Measurements from ENCODE around the gene LPP.
"Not testable (repeated sequence)": the region's sequence is repeated elsewhere in the genome, so short reads cannot be mapped to it uniquely, and the experiment has no call there.

The LPP gene

DNA sequence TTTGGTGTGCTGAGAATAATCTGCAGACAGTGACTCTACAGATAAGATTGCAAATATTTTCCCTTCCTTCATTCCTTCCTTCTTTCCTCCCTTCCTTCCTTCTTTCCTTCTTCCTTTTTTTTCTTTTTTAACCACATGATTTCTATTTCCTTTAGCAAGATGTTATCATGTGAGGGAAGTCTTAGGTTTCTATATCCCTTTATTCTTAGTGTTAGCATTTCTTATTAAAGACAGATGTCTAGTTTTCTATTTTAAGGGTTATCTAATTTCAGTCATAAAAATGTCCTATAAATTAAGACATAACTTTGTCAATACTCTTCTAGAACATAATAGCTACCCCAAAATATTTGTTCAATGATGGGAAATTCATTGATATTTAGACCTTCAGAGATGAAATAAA, 470.9 kb downstream of the LPP start:
- no peak for DNase-seq (ENCODE audit: low read depth, low spot score)

DNA sequence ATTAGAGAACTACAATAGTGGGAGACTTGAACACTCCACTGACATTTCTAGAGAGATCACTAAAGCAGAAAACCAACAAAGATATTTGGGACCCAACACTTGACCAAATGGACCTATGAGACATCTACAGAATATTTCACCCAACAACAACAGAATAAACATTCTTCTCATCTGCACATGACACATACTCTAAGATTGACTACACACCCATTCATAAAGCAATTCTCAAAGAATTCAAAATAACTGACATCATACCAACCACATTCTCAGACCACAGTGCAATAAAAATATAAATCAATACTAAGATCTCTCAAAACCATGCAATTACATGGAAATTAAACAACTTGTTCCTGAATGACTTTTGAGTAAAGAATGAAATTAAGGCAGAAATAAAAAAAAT, 473.7 kb downstream of the LPP start:
- no peak for DNase-seq (ENCODE audit: low read depth, low spot score)

DNA sequence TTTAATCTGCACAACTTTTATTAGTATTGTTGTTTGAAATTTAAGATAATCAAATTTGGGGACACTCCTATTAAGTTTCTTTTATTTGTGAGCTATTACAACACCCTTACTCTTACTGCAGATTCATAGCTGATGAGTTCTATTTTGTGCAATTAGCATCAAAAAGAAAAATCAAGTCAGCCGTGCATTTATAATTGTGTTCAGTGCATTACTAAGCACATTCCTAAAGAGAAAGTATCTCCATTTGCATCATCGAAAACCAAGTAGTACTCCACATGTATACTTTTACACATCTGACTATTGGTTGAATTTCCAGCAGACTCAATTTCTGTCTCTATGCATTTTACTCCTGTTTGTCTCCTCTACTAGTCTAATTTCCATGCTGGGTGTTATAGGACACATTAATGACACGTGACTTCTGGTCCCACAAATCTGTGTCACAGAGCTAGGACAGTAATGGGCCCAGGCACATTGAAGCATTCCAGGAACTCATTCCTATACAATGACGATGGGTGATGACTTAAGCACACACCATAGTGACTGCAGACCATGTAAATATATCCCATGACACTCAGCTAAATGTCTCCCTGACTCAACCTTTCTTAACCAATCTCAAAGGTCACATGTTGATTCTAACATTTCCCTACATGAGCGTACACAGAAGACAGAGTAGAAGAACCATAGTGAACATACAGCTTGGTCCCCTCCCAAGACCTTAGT, 477.5 kb downstream of the LPP start:
- no peak for DNase-seq (ENCODE audit: low read depth, low spot score)

DNA sequence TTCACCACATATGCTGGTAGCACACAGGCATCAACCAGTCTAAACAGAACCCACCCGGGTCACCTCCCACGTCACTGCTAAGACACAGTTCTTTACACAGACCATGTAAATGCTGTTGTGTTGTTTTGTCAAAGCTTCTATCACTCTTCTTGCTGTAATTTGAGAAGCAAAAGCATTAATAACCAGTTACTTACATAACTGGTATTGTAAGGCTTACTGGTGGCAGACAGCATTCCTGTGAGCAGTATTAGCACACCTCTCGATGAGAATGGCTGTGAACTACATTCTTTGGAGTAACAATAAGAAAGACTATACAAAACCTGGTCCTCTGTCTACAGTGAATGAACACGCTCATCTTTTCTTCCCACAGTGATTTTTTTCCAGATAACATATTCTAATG, 479.2 kb downstream of the LPP start:
- DNase-seq (ENCODE audit: low read depth, low spot score), result no peak

DNA sequence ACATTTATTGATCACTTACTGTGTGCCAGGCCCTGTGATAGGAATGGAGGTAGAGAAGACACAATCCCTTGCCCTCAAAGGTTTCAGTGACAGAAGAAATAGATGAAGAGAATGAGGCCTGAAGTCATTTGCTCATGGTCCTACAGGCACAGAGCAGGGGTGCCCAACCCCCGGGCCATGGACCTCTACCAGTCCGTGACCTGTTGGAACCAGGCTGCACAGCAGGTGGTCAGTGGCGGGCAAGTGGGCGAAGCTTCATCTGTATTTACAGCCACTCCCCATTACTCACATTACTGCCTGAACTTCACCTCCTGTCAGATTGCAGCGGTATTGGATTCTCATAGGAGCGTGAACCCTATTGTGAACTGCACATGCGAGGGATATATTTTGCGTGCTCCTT, 480.3 kb downstream of the LPP start:
- DNase-seq (ENCODE audit: low read depth, low spot score), result no peak

DNA sequence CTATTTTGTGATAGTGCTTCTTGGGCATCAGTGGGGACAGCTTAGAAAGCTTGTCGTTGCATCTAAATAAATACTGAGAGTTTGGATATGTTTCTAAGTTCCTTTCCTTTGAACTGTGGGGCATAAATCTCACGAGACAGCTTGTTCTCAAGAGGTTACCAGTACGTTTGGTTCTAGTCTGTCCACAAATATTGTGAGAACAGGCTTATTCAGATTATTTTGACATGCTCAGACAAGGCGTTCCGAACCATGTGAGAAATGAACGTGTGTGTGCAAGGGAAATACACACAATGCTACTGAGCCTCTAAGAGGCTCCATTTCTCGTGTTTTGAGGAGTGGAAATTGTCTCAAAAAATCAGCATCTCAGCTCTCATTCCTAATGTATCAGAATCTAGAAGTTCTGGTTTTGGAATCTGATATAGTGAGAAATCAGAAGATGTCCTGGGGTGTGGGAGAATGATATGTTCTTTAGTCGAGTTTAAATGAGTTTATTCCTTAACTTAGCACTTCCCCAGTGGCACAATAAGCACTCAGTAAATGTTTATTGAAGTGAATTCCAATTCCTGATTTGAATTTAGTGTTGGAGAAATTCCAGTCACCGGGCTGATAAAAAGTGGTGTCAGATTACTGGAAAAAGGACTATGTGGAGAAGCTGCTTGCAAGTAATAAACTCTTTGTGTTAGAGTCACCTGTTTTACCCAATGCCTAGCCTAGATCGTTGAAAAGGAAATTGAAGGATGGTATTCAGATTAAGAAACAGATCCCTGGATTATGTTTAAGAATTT, 481.5 kb downstream of the LPP start:
- no peak for DNase-seq (ENCODE audit: low read depth, low spot score)

DNA sequence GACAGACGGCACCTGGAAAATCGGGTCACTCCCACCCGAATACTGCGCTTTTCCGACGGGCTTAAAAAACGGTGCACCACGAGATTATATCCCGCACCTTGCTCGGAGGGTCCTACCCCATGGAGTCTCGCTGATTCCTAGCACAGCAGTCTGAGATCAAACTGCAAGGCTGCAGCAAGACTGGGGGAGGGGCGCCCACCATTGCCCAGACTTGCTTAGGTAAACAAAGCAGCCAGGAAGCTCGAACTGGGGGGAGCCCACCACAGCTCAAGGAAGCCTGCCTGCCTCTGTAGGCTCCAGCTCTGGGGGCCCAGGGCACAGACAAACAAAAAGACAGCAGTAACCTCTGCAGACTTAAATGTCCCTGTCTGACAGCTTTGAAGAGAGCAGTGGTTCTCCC, 482.3 kb downstream of the LPP start:
- not testable (repeated sequence) for DNase-seq (ENCODE audit: low read depth, low spot score)

DNA sequence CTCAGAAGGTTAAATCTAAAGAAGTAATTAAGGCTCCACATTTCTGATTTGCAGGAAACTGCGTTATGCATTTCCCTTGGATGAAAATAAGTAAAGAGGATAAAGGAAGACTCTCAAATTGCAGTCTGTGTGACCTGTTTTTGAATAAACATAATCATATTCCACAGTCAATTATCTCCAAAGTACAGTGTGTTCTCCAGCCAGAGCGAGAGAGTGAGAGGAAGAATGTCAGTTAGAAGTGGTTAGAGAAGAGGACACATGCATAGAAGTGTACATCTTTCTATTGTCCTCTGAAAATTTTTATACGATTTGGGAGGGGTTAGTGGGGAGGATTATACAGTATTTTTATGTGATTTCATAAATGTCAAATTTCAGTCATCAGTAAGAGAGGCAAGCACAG, 487.1 kb downstream of the LPP start:
- no peak for DNase-seq (ENCODE audit: low read depth, low spot score)

DNA sequence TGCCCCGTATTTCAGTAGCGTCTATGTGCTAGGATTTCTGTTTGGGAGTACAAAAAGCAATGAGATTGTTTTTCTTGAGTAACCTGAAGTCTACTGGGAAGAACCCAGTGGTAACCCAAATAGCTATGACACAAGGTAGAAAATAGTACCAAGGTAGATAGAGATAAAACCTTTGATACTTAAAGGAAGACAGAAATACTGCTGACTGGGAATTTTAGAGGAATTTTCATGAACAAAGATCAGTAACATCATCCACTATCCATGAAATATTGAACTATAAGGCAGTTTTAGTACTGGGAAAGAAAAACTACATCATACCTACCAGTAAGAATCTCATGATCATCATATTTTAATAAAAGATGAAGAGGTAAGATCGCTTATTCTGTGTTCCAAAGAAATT, 489.8 kb downstream of the LPP start:
- no peak for DNase-seq (ENCODE audit: low read depth, low spot score)

DNA sequence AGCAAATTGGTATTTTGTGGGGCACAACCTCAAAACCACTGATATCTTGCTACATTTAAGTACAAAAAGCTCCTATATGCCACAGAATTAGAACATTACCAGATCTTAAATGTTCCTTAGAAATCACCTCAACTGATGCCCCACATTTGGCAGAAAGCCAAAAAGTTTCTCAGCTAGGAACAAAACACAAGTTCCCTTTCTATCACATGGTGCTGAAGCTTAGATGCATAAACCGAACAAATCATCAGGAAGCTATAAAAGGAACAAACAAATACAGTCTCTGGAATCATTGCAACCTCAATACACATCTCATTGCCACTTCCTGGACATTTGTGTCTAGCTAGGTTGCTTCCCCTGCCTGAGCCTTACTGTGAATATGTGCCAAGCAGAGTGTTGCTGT, 492.6 kb downstream of the LPP start:
- no peak for DNase-seq (ENCODE audit: low read depth, low spot score)

DNA sequence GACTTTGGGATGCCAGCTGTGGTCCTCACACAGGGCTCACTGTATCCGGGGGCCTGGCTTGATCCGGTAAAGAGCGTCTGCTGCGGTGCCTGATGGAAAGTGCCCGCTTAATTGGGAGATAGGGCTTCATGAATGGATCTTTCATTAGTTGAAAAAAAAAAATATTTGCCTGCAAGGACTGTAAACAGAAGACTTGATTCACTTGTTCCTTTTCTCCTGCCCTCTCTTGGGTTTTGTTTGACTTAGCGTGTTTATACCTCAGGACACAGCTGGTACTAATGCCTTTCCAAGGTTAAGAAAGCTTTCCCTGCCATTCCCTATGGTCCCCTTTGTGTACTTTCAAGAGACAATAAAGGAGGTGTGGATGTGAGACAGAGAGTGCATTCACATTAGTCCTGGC, 493.3 kb downstream of the LPP start:
- DNase-seq (ENCODE audit: low read depth, low spot score), result no peak

DNA sequence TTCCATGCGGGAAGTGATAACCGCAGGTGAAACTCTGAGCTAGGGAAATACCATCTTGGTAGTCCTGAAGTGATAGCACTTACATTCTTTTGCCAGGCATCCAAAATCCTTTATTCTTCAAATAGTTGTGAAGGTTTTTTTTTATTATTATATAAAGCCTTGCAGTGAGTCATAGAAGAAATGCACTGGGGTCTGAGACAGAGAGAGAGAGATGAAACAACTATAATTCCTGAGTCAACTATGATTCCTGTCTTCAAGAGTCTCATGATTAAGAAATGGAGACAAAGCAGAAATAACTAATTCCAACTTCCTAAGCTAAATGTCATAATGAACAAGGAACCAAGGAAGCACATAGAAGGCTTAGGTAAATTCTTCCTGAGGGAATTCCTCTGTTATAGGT, 495.6 kb downstream of the LPP start:
- DNase-seq (ENCODE audit: low read depth, low spot score), result no peak

DNA sequence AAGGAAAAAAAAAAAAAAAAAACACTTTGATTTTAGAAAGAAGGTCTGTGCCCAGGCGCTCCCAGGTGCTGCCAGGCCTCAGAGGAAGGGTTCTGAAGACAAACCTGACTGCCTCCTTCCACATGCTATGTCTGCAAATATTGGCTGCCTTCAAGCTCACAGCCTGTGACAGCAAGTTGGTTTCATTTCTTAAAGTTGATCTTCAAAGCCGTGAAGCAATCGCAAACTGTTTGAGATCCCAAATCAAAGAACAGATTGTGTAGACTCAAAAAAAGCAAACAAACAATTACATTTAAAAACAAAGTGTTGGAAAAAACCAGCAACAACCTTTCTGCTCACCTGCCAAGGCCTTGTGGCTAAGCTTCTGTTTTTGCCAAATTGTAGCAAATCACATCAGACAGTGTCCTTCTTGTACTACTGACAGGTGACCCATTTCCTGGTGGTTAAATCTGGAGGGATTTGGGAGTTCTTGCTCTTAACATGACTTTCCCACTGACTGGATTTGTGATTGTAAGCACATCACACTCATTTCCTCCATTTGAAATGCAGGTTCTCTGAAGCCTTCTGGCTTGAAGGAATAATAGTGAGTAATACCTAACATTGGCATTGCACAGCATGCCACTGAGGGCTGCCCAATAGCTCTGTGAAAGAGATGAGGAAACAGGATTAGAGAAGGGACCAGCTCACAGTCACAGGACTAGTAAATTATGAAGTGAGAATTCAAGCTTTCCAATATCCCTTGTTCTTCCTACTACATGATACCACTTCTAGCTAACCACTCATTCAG, 502.4 kb downstream of the LPP start:
- no peak for DNase-seq (ENCODE audit: low read depth, low spot score)

DNA sequence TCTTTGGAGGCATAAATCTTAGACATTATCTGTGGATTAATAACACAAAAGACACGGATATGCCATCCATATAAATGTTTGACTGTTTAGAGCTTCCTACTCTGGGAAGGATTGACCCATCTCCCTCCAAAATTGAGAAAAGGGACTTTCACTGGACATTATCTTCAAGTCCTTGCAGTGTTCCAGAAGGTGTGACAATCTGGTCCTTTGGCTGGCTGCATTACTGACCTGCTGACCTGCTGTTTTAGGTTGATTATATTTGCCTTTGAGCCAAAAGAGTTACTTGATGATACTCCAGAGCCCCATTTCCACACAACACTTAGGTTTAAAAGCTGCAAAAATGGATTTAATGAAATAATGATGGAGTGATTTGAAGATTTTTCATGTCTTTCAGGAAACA, 504.6 kb downstream of the LPP start:
- no peak for DNase-seq (ENCODE audit: low read depth, low spot score)

DNA sequence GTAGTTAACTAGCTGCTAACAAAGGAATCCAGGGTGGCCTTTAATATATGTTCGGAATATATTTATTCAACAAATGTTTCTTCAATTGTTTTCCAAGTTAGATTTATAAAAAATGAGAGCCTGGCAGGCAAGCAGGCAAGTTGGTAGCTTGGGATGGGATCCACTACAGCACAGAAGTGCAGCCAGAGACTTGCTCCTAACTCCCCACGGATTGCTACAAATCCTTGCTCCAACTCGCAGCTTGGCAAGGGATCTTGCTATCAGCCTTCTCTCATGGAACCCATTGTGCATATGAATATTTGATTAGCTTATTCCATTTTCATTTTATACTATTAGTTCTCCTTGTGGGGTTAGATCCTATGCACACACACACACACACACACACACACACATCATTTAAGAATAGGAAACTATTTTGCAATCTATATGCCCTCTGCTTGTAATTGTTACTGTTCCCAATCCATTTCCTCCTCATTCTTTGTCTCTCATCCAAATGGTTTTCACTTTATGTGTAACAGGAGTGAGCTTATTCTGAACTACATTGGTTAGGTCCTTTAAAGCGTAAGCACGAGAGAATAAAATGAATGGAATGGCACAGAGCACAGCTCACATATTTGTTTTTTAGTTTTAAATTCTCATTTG, 505.6 kb downstream of the LPP start:
- DNase-seq (ENCODE audit: low read depth, low spot score), result no peak

DNA sequence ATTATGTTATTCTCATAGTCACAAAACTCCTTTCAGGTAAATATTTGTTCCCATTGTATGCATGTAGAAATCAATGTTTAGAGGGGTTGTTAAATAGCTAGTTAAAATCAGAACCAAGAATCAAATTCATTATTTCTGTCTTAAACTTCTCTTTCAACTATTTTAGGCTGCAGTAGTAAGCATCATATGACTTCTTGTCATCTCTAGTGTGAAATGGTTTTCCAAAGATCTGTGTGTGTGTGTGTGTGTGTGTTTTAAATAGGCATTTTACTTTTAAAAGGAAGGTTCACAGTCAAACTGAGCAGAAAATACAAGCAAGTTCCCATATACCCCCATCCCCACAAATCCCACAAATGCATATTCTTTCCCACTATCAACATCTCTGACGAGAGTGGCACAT, 506.5 kb downstream of the LPP start:
- no peak for DNase-seq (ENCODE audit: low read depth, low spot score)

DNA sequence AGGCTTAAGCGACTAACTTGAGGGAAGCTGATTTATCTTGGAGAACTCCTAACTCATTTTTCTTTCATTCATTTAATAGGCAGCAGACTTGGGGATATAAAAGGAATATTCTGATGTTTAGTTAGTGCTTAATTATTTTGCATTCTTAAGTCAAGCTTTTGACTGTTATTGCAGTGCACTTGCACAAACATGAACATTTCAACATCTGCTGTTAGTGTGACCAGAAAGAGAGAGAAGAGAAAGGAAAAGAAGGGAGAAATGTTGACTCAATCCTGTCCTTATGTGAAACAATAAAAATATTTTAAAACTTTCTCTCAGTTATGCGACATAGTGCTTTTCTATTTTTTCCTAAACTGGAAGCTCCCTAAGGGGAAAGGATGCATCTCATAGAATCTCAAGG, 507.8 kb downstream of the LPP start:
- no peak for DNase-seq (ENCODE audit: low read depth, low spot score)

DNA sequence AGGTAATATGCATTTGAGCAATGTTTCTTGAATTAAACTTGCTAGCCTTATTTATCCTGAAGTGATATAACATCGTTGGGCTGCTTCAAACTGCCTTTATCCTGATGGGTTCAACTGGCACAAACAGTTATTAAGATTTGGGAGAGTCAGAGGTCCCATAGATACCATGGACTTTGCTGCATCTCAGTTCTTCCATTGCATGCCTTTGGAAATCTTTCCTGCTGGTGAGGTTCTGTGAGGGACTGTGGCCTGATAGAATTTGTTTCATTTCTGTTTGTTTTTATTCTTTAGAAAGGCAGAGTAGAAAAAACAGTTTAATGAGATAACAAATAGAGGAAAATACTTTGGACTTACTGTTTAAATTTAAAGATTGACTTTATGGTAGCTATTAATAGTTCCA, 508.3 kb downstream of the LPP start:
- no peak for DNase-seq (ENCODE audit: low read depth, low spot score)

DNA sequence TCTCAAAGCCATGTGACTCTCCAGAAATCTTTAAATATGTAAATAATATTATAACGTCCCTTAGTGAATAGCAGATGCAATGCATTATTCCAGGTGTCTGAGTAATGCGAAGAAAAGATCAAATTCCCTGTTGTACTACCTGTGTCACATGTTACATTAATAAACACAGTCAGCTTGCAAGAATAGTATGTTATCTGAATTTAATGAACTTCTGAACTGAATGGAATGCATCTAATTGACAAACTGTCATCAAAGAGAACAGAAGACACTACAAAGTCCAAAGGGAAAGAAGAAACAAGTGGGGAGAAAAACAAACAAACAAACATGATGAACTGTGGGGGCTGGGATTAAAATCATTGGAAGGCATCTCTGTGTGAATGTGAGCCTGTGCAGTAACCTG, 508.8 kb downstream of the LPP start:
- no peak for DNase-seq (ENCODE audit: low read depth, low spot score)

DNA sequence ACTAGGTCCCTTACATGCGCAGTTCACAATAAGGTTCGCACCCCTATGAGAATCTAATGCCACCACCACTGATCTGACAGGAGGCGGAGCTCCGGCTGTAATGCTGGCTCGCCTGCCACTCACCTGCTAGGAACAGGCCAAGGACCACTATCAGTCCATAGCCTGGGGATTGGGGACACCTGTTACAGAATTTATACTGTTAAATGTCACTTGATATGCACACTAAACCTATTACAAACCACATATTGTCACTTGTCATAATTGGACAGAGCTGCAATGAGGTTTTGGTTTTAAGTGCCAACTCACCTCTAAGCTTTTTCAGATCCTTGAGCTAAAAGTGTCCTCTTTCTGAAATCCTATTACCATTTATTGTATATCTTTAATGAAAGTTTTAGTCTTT, 509.9 kb downstream of the LPP start:
- DNase-seq (ENCODE audit: low read depth, low spot score), result no peak

DNA sequence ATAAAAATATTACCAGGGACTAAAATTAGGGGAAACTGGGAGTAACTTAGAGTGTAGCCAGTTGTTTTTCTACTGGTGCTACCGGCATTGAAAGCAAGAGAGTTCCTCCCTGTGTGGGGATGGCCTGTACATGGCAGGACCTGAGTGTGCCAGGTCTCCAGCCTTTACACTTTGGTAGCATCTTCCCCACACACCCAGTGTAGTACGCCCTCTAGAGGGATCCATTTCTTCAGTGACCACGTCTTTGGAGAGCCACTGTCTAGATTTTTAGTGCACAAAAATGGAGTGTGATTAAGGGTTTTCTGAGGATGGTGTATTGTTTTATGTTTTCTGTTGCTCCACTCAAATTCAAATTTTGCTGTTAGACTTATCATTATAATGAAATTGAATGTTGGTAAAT, 510.8 kb downstream of the LPP start:
- no peak for DNase-seq (ENCODE audit: low read depth, low spot score)

DNA sequence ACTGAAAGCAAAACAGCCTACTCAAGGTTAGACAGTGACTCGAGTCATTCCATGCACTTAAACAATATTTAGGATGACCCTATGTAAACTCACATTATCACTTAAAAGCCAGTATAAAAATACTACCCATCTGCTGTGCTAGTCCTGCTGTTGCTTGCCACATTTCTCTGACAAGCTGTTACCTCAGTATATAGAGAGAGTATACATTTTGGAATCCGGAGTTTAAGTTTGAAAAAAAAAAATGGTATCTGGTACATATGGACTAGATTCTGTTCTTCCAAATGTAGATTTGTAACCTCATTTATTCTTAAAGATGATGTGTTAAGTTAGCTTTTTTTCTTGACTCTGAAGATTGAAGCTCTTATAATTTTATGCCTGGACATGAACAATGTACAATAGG, 514.0 kb downstream of the LPP start:
- no peak for DNase-seq (ENCODE audit: low read depth, low spot score)
